ENCODE data around the gene ATR.
"Not testable (repeated sequence)": the region's sequence is repeated elsewhere in the genome, so short reads cannot be mapped to it uniquely, and the experiment has no call there.

Gene ATR

DNA sequence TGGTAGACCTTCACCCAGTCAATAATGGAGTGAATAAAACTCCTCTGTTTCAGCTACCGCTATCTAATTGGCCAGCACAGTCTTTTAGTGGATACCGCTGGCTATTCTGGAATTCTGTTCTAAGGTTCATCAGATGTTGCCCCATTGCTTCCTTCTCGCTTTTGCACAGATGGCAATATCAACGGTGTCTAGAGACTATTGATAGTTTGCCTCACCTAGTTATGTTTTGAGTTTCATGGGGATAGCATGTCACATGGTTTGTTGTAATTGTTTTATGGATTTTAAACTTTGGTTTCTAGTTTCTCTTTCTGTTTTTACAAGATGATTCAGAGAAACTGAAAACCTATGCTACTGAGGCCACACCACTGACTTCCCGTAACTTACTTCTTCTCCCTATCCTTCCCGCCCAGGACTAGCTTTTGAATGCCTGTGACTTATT is 132.7 kb downstream of the ATR start:
- DNase-seq, result peak; percentile 30

GRCh38 chr3:142444343-142444742 is 134.2 kb downstream of the ATR start:
- no peak for DNase-seq

DNA sequence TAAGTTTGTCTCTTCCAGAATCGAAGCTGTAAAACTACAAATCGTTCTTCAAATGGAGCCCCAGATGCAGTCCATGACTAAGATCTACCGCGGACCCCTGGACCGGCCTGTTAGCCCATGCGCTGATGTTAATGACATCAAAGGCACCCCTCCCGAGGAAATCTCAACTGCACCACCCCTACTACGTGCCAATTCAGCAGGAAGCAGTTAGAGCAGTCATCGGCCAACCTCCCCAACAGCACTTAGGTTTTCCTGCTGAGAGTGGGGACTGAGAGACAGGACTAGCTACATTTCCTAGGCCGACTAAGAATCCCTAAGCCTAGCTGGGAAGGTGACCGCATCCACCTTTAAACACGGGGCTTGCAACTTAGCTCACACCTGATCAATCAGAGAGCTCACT is 135.5 kb downstream of the ATR start:
- not testable (repeated sequence) for DNase-seq

DNA sequence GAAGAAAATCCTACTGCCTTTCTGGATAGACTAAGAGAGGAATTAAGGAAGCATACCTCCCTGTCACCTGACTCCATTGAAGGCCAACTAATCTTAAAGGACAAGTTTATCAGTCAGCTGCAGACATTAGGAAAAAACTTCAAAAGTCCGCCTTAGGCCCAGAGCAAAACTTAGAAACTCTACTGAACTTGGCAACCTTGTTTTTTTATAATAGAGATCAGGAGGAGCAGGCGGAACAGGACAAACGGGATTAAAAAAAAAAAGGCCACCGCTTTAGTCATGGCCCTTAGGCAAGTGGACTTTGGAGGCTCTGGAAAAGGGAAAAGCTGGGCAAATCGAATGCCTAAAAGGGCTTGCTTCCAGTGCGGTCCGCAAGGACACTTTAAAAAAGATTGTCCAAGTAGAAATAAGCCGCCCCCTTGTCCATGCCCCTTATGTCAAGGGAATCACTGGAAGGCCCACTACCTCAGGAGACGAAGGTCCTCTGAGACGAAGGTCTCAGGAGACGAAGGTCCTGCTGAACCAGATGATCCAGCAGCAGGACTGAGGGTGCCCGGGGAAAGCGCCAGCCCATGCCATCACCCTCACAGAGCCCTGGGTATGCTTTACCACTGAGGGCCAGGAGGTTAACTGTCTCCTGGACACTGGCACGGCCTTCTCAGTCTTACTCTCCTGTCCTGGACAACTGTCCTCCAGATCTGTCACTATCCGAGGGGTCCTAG is 138.9 kb downstream of the ATR start:
- DNase-seq, result not testable (repeated sequence)

GRCh38 chr3:142438096-142438495 is 140.4 kb downstream of the ATR start:
- not testable (repeated sequence) for DNase-seq

DNA sequence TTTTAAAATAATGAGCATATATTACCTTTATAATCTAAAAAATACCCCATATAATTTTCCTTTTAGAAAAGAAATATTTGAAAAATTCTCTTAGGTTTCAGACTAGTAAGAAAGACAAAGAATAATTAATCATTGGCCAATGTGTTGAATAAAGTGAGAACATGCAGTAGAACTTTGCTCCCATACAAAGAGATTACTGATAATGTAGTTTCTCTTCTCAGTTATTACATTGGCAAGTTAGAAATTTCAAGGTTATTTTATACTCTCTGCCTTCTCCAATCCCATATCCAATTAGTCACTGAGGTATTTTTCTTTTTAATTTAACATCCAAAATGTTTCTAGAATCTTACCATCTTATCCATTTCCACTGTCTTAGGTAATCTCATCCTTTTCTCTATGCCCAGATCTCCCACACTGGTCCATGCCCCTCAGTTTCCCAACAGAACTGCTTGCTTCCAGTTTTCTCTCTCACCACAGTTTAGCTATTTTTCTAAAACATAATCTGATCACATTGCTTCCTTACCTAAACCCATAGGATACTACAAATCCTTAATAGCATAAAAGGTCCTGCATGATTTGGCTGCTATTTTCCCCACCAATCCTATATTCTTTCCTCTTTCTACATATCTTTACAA is 141.5 kb downstream of the ATR start:
- no peak for DNase-seq

GRCh38 chr3:142434503-142434902 is 144.0 kb downstream of the ATR start:
- DNase-seq, result no peak

DNA sequence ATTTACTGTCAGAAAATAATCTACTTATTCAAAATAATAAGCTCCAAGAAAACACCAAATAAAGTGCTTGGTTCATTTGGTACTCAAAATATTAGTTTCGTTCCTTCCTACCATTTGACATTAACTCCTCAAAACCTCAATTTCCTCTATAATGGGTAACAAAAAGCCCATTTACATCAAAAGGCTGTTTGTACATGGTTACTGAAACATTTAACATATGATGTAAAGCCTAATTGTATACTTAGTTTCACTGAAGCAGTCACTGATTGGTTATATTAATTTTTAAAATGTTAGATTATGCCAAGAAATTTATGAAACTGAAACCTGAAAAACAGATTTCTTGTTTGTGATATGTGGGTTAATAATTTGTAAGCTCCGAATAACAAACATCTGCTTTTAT is 145.4 kb downstream of the ATR start:
- no peak for DNase-seq

DNA sequence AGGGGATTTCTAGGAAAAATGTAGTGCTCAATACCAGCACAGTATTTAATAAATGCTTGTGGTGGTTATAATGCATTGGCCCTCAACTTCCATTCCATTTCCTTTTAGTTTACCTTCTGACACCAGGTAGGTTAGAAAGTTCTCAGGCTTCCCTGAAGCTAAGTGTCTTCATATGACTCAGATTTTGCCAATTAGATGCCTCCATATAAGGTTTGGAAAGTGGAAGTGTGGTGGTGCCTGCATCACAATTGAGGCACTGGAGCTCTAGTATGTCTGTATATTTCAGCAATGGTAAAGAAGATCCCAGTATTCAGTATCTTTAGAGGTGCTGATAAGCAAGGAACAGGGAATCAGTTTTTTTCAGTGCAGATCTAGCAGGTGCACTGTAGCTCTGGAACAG is 149.0 kb downstream of the ATR start:
- DNase-seq, result no peak

- no peak for DNase-seq
These were observed 153.8 kb downstream of the ATR start for GRCh38 chr3:142424754-142425153.

- no peak for DNase-seq
These were observed 159.5 kb downstream of the ATR start for GRCh38 chr3:142418926-142419592.

DNA sequence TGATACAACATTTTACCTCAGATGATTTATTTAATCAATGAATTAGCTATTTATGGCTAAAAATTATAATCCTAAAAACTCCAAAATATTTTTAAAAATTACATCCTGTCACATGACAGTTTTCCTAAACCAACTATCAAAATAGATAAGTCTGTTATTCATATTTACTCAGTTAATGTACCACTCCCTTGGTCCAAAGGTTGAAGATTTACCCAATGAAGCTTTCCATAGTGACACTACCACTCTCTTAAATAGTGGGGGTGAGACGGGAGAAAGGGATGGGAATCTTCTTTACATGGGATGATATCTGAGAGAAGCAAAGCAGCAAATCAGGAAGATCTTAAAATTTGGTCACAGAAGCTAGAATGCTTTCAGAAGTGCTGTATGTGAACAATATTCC is 161.2 kb downstream of the ATR start:
- no peak for DNase-seq

DNA sequence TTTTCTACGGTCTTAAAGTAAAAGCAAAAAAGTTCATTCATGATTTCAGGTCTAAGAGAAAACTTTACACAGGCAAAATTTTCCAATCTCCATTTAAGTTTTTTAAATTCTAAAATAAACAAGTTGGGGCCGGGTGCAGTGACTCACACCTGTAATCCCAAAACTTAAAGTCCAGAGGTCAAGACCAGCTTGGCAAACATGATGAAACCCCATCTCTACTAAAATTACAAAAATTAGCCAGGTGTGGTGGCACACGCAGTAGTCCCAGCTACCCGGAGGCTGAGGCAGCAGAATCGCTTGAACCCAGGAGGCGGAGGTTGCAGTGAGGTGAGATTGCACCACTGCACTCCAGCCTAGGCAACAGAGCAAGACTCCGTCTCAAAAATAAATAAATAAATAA is 178.0 kb downstream of the ATR start:
- not testable (repeated sequence) for DNase-seq
